HepG2 (cell line): Measurements from ENCODE around the gene SMTNL1. TPM values are rescaled to one million over a fixed set of nuclear protein-coding genes. Genes with fewer than 3 reads are reported as not detected.

Source experiments
- AGO2 ChIP-seq: fragments of 200-400 bp; formaldehyde crosslinking; optimal IDR thresholded peaks from 2 replicates; pipeline ENCODE3; 2017; ENCODE audit warnings: mild to moderate bottlenecking, low read depth, low read length, moderate library complexity
- CHD4 ChIP-seq: fragments of 200-600 bp; sonication (generic); IDR thresholded peaks from 2 replicates; pipeline ENCODE4 v1.7.0; 2017; ENCODE audit warnings: mild to moderate bottlenecking, low read length, borderline replicate concordance
- FOSL1 ChIP-seq: sonication (generic); formaldehyde crosslinking; IDR thresholded peaks from 2 replicates; pipeline ENCODE4 v1.9.0; 2021; ENCODE audit warnings: missing genetic modification reagents, borderline replicate concordance
- HNRNPL ChIP-seq: fragments of 200-400 bp; formaldehyde crosslinking; IDR thresholded peaks from 2 replicates; pipeline ENCODE4 v1.6.1; 2017; ENCODE audit warnings: mild to moderate bottlenecking, low read depth, low read length
- KDM4B ChIP-seq: sonication (generic); formaldehyde crosslinking; IDR thresholded peaks from 2 replicates; pipeline ENCODE4 v1.4.0; 2020; ENCODE audit warnings: missing genetic modification reagents
- NFIB ChIP-seq: sonication (generic); formaldehyde crosslinking; IDR thresholded peaks from 2 replicates; pipeline ENCODE4 v1.9.0; 2021; ENCODE audit warnings: missing genetic modification reagents, mild to moderate bottlenecking, borderline replicate concordance
- NFKB2 ChIP-seq: sonication (generic); formaldehyde crosslinking; IDR thresholded peaks from 2 replicates; pipeline ENCODE4 v1.4.0; 2020; ENCODE audit warnings: missing genetic modification reagents, borderline replicate concordance
- NRL ChIP-seq: sonication (generic); formaldehyde crosslinking; IDR thresholded peaks from 2 replicates; pipeline ENCODE4 v1.5.0; 2020; ENCODE audit warnings: missing genetic modification reagents, mild to moderate bottlenecking, moderate library complexity, borderline replicate concordance
- PHF20 ChIP-seq: sonication (generic); formaldehyde crosslinking; IDR thresholded peaks from 2 replicates; pipeline ENCODE4 v1.5.0; 2020; ENCODE audit warnings: mild to moderate bottlenecking, missing genetic modification reagents
- SALL2 ChIP-seq: sonication (generic); formaldehyde crosslinking; IDR thresholded peaks from 2 replicates; pipeline ENCODE4 v1.8.1; 2023; ENCODE audit warnings: mild to moderate bottlenecking, missing genetic modification reagents, inconsistent platforms
- TBX3 ChIP-seq: fragments of 450-650 bp; IDR thresholded peaks from 2 replicates; pipeline ENCODE4 v1.6.1; 2017; ENCODE audit warnings: antibody characterized with exemption, mild to moderate bottlenecking, inconsistent platforms, borderline replicate concordance
- TCF7 ChIP-seq: sonication (generic); IDR thresholded peaks from 2 replicates; pipeline ENCODE4 v1.6.1; 2016; ENCODE audit warnings: antibody characterized with exemption, low read depth
- UBTF ChIP-seq: sonication (generic); formaldehyde crosslinking; IDR thresholded peaks from 2 replicates; pipeline ENCODE4 v1.4.0; 2020; ENCODE audit warnings: mild to moderate bottlenecking, missing genetic modification reagents
- ZNF224 ChIP-seq: sonication (generic); formaldehyde crosslinking; IDR thresholded peaks from 2 replicates; pipeline ENCODE4 v1.5.0; 2020; ENCODE audit warnings: mild to moderate bottlenecking, missing genetic modification reagents
- ZNF768 ChIP-seq: sonication (generic); formaldehyde crosslinking; IDR thresholded peaks from 2 replicates; pipeline ENCODE4 v1.4.0; 2020; ENCODE audit warnings: missing genetic modification reagents
- polyA plus RNA-seq, 8 experiments: library from polyadenylated mRNA; depleted of rRNA in 3 of 8; stranded (reverse) in 7 of 8; unstranded in 1 of 8; fragments of >200 nt; fragmentation: Illumina TruSeq in 4 of 8; extraction: Trizol in 4 of 8; gene quantifications; 2 replicates each; pipeline versions ENCODE4 v1.2.1 to v1.2.3, GENCODE V29; 2011 to 2016; ENCODE audit warnings: low read depth in 4 of 8, missing spikeins in 1 of 8, mixed read lengths in 1 of 8; ENCODE audit not compliant: insufficient read depth in 1 of 8
- total RNA-seq, 5 experiments: library from RNA; depleted of rRNA; stranded (reverse); fragments of >200 nt; fragmentation: Illumina TruSeq; extraction: Trizol; gene quantifications; 2 replicates each; pipeline ENCODE4 v1.2.3, GENCODE V29; 2016; ENCODE audit warnings: low read depth in 1 of 5
- TF ChIP-seq, protein P1 (sequence below): sonication (generic); formaldehyde crosslinking; IDR thresholded peaks from 2 replicates; pipeline ENCODE4 v1.8.0; 2022; ENCODE audit warnings: mild to moderate bottlenecking, missing genetic modification reagents; ENCODE audit not compliant: insufficient replicate concordance
- TF ChIP-seq, protein P2 (sequence below): sonication (generic); formaldehyde crosslinking; IDR thresholded peaks from 2 replicates; pipeline ENCODE4 v1.8.1; 2023; ENCODE audit warnings: mild to moderate bottlenecking, missing genetic modification reagents, borderline replicate concordance
- TF ChIP-seq, protein P3 (sequence below): sonication (generic); formaldehyde crosslinking; IDR thresholded peaks from 2 replicates; pipeline ENCODE4 v1.4.0; 2020; ENCODE audit warnings: missing genetic modification reagents, borderline replicate concordance
- TF ChIP-seq, protein P4 (sequence below): sonication (generic); formaldehyde crosslinking; IDR thresholded peaks from 2 replicates; pipeline ENCODE4 v1.5.1; 2020; ENCODE audit warnings: mild to moderate bottlenecking, missing genetic modification reagents, moderate library complexity

Gene SMTNL1
- total and polyA plus RNA-seq, 2 of the 13 experiments (the other 11 are each of a cell fraction or from before 2014, with no cell fraction given), result 0.04 TPM; not detected in 1

DNA sequence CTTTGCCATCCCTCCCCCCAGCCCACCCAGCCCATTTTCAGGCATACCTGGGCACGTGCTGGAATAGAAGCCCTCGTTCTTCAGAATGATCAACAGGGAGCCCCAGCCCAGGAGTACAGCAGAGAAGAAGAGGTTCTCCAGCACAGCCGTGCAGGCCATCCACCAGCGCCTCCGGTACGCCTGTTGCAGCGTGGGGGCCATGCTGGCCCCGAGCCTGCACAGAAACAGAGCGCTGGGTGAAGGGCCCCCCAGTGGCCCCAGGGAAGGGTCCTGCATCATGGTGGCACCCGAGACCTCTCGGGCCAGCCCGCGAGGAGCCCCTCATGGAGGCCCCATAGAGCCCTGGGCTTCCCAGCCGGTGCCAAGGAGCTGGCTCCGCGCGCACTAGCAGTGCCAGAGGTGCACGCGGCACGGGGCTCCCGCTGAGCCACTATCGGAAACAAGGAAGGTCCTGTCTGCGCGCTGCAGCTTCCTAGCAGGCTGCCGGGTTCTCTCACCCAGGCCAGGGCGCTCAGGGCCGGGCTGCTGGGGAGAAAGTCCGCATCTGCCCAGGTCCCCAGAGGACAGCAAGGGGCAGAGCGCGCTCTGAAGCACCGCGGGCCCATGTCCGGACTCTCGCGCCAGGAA, 23.4 kb upstream of the SMTNL1 start (continued):
- TF ChIP-seq, protein P1, sequence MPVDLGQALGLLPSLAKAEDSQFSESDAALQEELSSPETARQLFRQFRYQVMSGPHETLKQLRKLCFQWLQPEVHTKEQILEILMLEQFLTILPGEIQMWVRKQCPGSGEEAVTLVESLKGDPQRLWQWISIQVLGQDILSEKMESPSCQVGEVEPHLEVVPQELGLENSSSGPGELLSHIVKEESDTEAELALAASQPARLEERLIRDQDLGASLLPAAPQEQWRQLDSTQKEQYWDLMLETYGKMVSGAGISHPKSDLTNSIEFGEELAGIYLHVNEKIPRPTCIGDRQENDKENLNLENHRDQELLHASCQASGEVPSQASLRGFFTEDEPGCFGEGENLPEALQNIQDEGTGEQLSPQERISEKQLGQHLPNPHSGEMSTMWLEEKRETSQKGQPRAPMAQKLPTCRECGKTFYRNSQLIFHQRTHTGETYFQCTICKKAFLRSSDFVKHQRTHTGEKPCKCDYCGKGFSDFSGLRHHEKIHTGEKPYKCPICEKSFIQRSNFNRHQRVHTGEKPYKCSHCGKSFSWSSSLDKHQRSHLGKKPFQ (CRISPR knock-in tag), result peak; percentile 34
- TF ChIP-seq AGO2 (peak; percentile 75), FOSL1 (CRISPR knock-in tag) (no peak), TBX3 (no peak), SALL2 (CRISPR knock-in tag) (peak; percentile 62; the same call in 1 of the 2 replicates), CHD4 (peak; percentile 38; the same call in 1 of the 2 replicates), NFKB2 (CRISPR knock-in tag) (0 out of 2 replicates have a peak, but pooled peaks have one; percentile 21), ZNF768 (CRISPR knock-in tag) (0 out of 2 replicates have a peak, but pooled peaks have one; percentile 10), TCF7 (no peak), NFIB (no peak), HNRNPL (peak; percentile 58), NRL (CRISPR knock-in tag) (peak; percentile 41), ZNF224 (CRISPR knock-in tag) (0 out of 2 replicates have a peak, but pooled peaks have one; percentile 15), PHF20 (peak; percentile 35; the same call in 1 of the 2 replicates), KDM4B (CRISPR knock-in tag) (no peak), UBTF (CRISPR knock-in tag) (peak; percentile 59)
- TF ChIP-seq, protein P2, sequence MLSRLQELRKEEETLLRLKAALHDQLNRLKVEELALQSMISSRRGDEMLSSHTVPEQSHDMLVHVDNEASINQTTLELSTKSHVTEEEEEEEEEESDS (CRISPR knock-in tag), result no peak
- TF ChIP-seq, protein P3, sequence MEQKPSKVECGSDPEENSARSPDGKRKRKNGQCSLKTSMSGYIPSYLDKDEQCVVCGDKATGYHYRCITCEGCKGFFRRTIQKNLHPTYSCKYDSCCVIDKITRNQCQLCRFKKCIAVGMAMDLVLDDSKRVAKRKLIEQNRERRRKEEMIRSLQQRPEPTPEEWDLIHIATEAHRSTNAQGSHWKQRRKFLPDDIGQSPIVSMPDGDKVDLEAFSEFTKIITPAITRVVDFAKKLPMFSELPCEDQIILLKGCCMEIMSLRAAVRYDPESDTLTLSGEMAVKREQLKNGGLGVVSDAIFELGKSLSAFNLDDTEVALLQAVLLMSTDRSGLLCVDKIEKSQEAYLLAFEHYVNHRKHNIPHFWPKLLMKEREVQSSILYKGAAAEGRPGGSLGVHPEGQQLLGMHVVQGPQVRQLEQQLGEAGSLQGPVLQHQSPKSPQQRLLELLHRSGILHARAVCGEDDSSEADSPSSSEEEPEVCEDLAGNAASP (CRISPR knock-in tag), result 0 out of 2 replicates have a peak, but pooled peaks have one; percentile 7
- TF ChIP-seq, protein P4, sequence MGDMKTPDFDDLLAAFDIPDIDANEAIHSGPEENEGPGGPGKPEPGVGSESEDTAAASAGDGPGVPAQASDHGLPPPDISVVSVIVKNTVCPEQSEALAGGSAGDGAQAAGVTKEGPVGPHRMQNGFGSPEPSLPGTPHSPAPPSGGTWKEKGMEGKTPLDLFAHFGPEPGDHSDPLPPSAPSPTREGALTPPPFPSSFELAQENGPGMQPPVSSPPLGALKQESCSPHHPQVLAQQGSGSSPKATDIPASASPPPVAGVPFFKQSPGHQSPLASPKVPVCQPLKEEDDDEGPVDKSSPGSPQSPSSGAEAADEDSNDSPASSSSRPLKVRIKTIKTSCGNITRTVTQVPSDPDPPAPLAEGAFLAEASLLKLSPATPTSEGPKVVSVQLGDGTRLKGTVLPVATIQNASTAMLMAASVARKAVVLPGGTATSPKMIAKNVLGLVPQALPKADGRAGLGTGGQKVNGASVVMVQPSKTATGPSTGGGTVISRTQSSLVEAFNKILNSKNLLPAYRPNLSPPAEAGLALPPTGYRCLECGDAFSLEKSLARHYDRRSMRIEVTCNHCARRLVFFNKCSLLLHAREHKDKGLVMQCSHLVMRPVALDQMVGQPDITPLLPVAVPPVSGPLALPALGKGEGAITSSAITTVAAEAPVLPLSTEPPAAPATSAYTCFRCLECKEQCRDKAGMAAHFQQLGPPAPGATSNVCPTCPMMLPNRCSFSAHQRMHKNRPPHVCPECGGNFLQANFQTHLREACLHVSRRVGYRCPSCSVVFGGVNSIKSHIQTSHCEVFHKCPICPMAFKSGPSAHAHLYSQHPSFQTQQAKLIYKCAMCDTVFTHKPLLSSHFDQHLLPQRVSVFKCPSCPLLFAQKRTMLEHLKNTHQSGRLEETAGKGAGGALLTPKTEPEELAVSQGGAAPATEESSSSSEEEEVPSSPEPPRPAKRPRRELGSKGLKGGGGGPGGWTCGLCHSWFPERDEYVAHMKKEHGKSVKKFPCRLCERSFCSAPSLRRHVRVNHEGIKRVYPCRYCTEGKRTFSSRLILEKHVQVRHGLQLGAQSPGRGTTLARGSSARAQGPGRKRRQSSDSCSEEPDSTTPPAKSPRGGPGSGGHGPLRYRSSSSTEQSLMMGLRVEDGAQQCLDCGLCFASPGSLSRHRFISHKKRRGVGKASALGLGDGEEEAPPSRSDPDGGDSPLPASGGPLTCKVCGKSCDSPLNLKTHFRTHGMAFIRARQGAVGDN (CRISPR knock-in tag), result no peak
